GM19372 (cell line): ENCODE data around the gene SPPL3.

Experiments used
- ATAC-seq: cut with Tn5 transposase; IDR thresholded peaks from one replicate; pipeline ENCODE4 v1.9.1; 2021; ENCODE audit warnings: mild to moderate bottlenecking, low read depth, moderate library complexity; ENCODE audit not compliant: unreplicated experiment

The SPPL3 gene

GRCh38 chr12:120825337-120825736 is 78.8 kb downstream of the SPPL3 start:
- no peak for ATAC-seq

GRCh38 chr12:120822832-120823503 is 81.2 kb downstream of the SPPL3 start:
- ATAC-seq = no peak

- no peak for ATAC-seq
Observed at GRCh38 chr12:120821878-120822277, 82.3 kb downstream of the SPPL3 start.

GRCh38 chr12:120820884-120821510 is 83.2 kb downstream of the SPPL3 start:
- no peak for ATAC-seq

DNA sequence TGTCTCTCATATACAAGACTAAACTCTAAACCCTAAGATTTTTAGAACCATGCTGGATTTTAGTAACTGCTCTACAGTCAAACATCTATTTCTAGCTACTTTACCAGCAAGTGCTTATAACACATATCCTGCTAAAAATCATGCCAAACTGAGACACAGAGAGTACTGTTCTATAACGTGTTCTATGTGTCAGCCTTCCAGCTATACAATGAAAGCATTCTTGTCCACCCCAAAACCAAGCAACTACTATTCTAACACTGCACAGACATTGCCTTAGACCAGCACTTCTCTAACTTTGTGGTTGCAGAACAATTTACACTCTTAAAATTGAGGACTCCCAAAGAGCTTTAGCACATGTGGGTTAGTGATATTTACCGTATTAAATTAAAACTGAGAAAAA is 85.7 kb downstream of the SPPL3 start:
- no peak for ATAC-seq

- no peak for ATAC-seq
Observed at GRCh38 chr12:120817559-120818330, 86.4 kb downstream of the SPPL3 start.

GRCh38 chr12:120816363-120816762 is 87.8 kb downstream of the SPPL3 start:
- ATAC-seq = no peak

DNA sequence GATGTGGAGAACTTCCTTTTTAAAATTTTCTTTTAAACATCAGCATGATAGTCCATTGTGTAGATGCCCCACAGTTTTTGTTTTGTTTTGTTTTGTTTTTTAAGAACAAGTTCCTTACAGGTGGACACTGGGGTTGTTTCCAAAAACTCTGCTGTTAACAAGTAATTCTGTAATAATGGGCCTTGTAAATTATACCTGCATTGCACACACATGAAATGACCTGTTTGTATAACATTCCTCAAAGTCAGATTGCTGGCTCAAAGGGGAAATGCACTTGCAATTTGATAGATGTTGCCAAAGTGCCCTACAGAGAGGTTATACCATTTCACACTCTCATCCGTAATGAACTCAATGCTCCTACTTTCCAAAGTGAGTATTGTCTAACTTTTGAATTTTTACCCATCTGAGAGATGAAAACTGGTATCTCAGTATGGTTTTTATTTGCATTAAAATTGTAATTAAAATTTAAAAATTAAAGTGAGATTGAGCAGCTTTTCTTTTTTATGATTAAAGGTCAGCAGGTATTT is 89.2 kb downstream of the SPPL3 start:
- no peak for ATAC-seq

DNA sequence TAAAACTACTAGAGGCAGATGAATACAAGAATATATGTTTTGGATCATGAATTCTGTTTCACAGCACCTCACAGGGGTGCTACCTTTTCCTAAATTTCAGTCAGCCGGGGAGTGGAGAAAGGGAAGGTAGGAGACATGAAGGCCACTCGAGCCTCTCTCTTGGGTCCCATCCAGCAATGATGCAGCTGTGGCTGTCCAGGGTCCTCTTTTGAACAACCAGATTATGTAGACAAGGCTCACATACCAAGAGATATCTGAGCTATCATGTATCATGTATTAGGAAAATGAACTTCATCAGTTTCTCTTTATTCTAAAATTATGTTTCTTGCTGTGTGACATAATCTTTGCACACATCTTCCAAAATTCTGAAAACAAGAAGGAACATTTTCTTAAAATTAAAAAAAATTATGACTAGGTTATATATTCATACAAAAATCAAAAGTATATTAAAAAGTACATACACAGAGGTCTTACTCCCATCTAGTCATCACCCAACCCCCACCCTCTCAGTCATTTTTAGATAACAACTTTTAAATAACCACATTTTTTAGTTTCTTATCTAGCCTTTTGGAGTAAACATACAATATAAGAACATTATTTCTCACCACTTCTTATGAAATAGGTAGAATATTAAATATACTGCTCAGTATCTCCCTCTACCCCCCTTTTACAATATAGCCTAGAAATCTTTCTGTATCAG is 89.8 kb downstream of the SPPL3 start:
- ATAC-seq = no peak

DNA sequence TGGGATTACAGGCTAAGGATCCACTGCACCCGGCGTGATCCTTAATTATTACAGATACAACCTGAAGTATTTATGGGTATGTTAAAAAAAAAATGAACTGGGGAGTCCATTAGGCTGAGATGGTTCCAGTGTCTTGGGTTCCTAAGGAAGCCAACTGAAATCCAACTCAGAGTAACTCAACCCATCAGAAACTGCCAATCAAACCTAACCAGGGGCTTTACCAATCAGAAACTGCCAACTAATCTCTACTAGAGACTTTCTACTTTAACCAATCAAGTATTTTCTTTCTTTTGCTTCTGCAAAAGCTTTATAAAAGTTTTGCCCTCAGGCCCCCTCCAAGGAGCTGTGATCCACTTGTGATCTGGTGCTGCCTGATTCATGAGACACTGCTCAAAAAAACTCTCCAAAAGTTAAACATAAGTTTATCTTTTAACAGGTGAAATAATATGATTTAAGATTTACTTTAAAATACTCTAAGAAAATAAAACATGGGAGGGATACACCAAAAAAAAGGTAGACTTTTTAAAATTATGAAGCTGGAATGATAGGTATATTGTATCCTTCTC is 90.5 kb downstream of the SPPL3 start:
- no peak for ATAC-seq

- ATAC-seq = no peak
Observed at GRCh38 chr12:120810021-120810420, 94.1 kb downstream of the SPPL3 start.

GRCh38 chr12:120804428-120804827 is 99.7 kb downstream of the SPPL3 start:
- ATAC-seq = no peak

- no peak for ATAC-seq
Observed at GRCh38 chr12:120801146-120801545, 103.0 kb downstream of the SPPL3 start.

GRCh38 chr12:120800665-120801064 is 103.5 kb downstream of the SPPL3 start:
- ATAC-seq = no peak

DNA sequence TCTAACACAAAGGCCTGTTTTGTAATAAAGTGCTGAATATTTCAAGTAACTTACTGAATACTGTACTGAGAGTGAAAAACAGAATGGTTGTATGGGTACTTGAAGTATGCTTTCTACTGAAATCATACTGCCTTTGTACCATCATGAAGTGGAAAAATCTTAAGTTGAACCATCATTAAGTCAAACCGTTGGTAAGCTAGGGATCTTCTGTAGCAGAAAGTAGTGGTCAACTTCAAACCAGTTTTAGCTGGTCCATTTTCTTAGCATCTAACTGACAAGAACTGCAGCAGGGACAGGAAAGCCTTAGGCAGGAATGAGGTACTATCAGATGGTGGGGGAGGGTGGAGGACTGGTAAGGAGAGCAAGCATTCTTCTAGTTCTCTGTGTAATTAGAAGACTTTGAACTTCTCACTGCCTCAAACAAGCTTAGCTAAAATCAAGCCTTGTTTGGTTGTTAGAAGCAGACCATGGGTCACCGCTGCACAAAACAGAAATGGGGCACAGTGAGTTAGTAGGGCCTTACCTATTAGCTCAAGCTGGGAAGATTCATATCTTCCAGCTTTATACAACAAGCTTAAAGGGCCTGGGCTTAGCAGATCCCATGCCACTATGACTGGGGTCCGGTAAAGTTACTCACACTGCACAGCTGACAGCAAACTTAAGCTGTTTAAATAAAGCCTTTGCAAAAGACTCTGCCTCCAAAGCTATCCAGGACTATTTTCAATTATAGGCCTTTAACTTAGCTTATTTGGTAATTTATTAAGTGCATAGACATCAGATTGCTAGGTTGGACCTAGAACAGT is 104.7 kb downstream of the SPPL3 start:
- ATAC-seq = no peak

DNA sequence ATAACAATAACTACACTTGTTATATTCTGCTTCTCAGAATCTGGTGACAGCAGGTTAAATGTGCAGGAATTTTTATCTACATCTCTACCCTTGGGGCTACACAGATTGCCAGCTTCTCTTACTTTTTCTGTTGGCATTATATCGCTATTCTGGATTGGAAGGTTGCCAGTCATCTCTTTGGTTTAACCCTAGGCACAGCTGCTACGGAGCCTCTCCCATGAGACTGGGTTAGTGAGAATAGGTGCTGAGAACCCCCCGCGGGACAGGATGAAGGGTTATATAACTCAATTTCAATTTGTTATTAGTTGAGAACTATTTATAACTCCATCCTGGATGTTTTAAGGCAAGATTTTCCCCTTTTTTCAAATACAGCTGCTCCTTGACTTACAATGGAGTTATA is 105.5 kb downstream of the SPPL3 start:
- ATAC-seq = no peak

DNA sequence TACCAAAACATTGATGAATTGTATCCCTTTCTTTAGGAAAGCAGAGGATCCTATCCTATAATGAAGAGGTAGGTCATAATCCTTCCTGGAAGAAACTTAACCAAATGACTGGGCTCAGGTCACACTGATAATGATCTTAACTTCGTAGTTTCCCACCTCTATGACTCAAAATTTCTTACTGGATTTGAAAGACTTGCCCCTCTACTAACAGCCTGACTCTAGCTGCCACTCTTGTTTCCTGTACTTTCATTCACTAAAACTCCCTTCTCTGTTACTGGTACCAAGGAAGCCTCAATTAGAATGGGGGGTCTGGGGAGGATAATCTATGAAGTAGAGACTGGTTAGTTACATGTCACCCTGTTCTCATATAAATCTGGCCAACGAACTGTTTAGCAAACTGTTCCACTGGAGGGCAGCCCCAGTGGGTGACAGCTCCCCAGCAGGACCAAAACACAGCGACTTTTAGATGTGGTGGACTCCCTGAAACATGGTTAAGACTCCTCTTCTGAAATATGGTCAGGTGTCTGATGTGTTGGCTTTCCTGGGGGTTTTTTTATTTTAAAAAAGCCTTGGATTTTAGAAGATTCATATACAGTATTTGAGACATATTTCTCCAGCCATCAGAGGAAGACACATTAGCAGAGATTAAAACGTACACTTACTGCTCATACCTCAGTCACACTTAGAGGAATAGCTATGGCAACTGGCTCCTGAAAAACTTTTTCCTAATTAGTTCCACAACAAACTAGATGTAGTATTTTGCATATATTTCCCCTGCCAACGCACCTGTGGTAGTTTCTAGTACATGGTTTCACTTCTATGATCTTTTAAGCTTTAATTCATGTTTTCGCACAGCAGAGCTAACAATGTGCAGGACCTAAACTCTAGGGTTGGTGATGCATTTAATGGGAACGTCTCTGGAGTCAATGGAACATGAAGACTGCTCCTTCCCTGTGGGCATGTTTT is 106.2 kb downstream of the SPPL3 start:
- ATAC-seq = no peak

- no peak for ATAC-seq
Observed at GRCh38 chr12:120795441-120796178, 108.5 kb downstream of the SPPL3 start.
